HEK293 (cell line): Measurements from ENCODE around the gene CRABP2.

Experiments
- CTCF ChIA-PET: fragments of 350-600 bp; formaldehyde crosslinking; extraction: SDS; loops from one replicate; lab custom pipeline; 2021; ENCODE audit warnings: antibody characterized with exemption; lab: Yijun Ruan, JAX
- POLR2A ChIA-PET: fragments of 300-600 bp; formaldehyde crosslinking; extraction: SDS; loops from one replicate; lab custom pipeline; 2020; ENCODE audit warnings: antibody characterized with exemption, inconsistent platforms; lab: Yijun Ruan, JAX
- H3K27ac ChIP-seq: fragments of 200-500 bp; sonication (Bioruptor generic); 2 replicates; pipeline ENCODE4 v1.5.1; 2014; ENCODE audit warnings: low read depth, low read length, control low read depth, inconsistent platforms; ENCODE audit errors: extremely low read depth
- H3K36me3 ChIP-seq, 2 experiments: fragments of 200-500 bp in 1 of 2; sonication (Bioruptor generic) in 1 of 2; 1 replicate in 1 of 2; 2 replicates in 1 of 2; pipeline ENCODE4 v1.5.1; 2014 to 2017; ENCODE audit warnings: inconsistent platforms in 2 of 2, low read length in 2 of 2; ENCODE audit not compliant: control insufficient read depth in 2 of 2, insufficient read depth in 1 of 2
- H3K4me1 ChIP-seq: fragments of 200-500 bp; sonication (Bioruptor generic); 2 replicates; pipeline ENCODE4 v1.5.1; 2014; ENCODE audit warnings: mild to moderate bottlenecking, low read length, inconsistent platforms; ENCODE audit not compliant: control insufficient read depth, insufficient read depth
- H3K4me3 ChIP-seq: 2 replicates; pipeline ENCODE4 v1.5.1; 2011; ENCODE audit warnings: low read depth, mild to moderate bottlenecking, control low read depth, low read length, moderate library complexity
- H3K9me3 ChIP-seq: fragments of 200-500 bp; sonication (Bioruptor generic); 2 replicates; pipeline ENCODE4 v1.5.1; 2014; ENCODE audit warnings: low read depth, low read length, inconsistent platforms; ENCODE audit not compliant: control insufficient read depth, insufficient read depth
- KLF1 ChIP-seq: fragments of 450-650 bp; formaldehyde crosslinking; IDR thresholded peaks from 2 replicates; pipeline ENCODE4 v1.5.1; 2016; ENCODE audit warnings: missing biosample characterization, missing genetic modification characterization
- KLF8 ChIP-seq: fragments of 450-650 bp; formaldehyde crosslinking; IDR thresholded peaks from 2 replicates; pipeline ENCODE4 v1.5.1; 2016; ENCODE audit warnings: missing biosample characterization, missing genetic modification characterization
- MEIS1 ChIP-seq: sonication (generic); formaldehyde crosslinking; IDR thresholded peaks from 2 replicates; pipeline ENCODE4 v1.8.1; 2022; ENCODE audit warnings: missing genetic modification reagents, mild to moderate bottlenecking, borderline replicate concordance
- PATZ1 ChIP-seq: fragments of 450-650 bp; formaldehyde crosslinking; IDR thresholded peaks from 2 replicates; pipeline ENCODE4 v1.5.1; 2016; ENCODE audit warnings: missing biosample characterization, missing genetic modification characterization
- PRDM10 ChIP-seq: fragments of 450-650 bp; formaldehyde crosslinking; IDR thresholded peaks from 2 replicates; pipeline ENCODE4 v1.5.1; 2016; ENCODE audit warnings: missing biosample characterization, missing genetic modification characterization
- SALL2 ChIP-seq: fragments of 450-650 bp; formaldehyde crosslinking; IDR thresholded peaks from 2 replicates; pipeline ENCODE4 v1.5.0; 2017; ENCODE audit warnings: missing biosample characterization, mild to moderate bottlenecking, missing genetic modification characterization, borderline replicate concordance
- SETDB1 ChIP-seq: IDR thresholded peaks from one replicate; pipeline ENCODE4 v1.6.1; 2017; ENCODE audit warnings: mild to moderate bottlenecking, low read length, moderate library complexity, mixed read lengths; ENCODE audit not compliant: insufficient read length
- WT1 ChIP-seq: fragments of 450-650 bp; formaldehyde crosslinking; IDR thresholded peaks from 2 replicates; pipeline ENCODE4 v1.5.1; 2016; ENCODE audit warnings: missing biosample characterization, missing genetic modification characterization
- ZBTB49 ChIP-seq: fragments of 450-650 bp; formaldehyde crosslinking; IDR thresholded peaks from 2 replicates; pipeline ENCODE4 v1.5.1; 2016; ENCODE audit warnings: missing biosample characterization, missing genetic modification characterization, low read depth
- ZNF114 ChIP-seq: fragments of 450-650 bp; formaldehyde crosslinking; IDR thresholded peaks from 2 replicates; pipeline ENCODE4 v1.5.0; 2017; ENCODE audit warnings: missing biosample characterization, missing genetic modification characterization
- ZNF133 ChIP-seq: fragments of 450-650 bp; formaldehyde crosslinking; IDR thresholded peaks from 2 replicates; pipeline ENCODE4 v1.5.1; 2016; ENCODE audit warnings: missing biosample characterization, missing genetic modification characterization
- ZNF138 ChIP-seq: fragments of 450-650 bp; formaldehyde crosslinking; IDR thresholded peaks from 2 replicates; pipeline ENCODE4 v1.5.1; 2016; ENCODE audit warnings: missing biosample characterization, missing genetic modification characterization, borderline replicate concordance
- ZNF184 ChIP-seq: fragments of 450-650 bp; IDR thresholded peaks from 2 replicates; pipeline ENCODE4 v1.5.1; 2018; ENCODE audit warnings: missing biosample characterization, mild to moderate bottlenecking, missing genetic modification characterization
- ZNF211 ChIP-seq: fragments of 450-650 bp; formaldehyde crosslinking; IDR thresholded peaks from 2 replicates; pipeline ENCODE4 v1.5.1; 2016; ENCODE audit warnings: low read depth, missing biosample characterization, missing genetic modification characterization
- ZNF221 ChIP-seq: fragments of 450-650 bp; formaldehyde crosslinking; IDR thresholded peaks from 2 replicates; pipeline ENCODE4 v1.5.1; 2017; ENCODE audit warnings: missing biosample characterization, missing genetic modification characterization, borderline replicate concordance
- ZNF335 ChIP-seq: fragments of 450-650 bp; formaldehyde crosslinking; conservative IDR thresholded peaks from 2 replicates; pipeline ENCODE4 v1.5.1; 2016; ENCODE audit warnings: missing biosample characterization, missing genetic modification characterization
- ZNF341 ChIP-seq: fragments of 450-650 bp; formaldehyde crosslinking; IDR thresholded peaks from 2 replicates; pipeline ENCODE4; 2016; ENCODE audit warnings: low read depth, missing biosample characterization, missing genetic modification characterization
- ZNF473 ChIP-seq: fragments of 450-650 bp; formaldehyde crosslinking; IDR thresholded peaks from 2 replicates; pipeline ENCODE4 v1.5.1; 2017; ENCODE audit warnings: missing biosample characterization, missing genetic modification characterization
- ZNF555 ChIP-seq: fragments of 450-650 bp; formaldehyde crosslinking; conservative IDR thresholded peaks from 2 replicates; pipeline ENCODE4 v1.5.1; 2017; ENCODE audit warnings: missing biosample characterization, mild to moderate bottlenecking, missing genetic modification characterization, inconsistent platforms
- ZNF561 ChIP-seq: fragments of 450-650 bp; IDR thresholded peaks from 2 replicates; pipeline ENCODE4 v1.5.1; 2018; ENCODE audit warnings: missing biosample characterization, missing genetic modification characterization, borderline replicate concordance
- ZNF610 ChIP-seq: fragments of 450-650 bp; formaldehyde crosslinking; IDR thresholded peaks from 2 replicates; pipeline ENCODE4 v1.5.1; 2016; ENCODE audit warnings: missing biosample characterization, missing genetic modification characterization, borderline replicate concordance
- ZNF837 ChIP-seq: fragments of 450-650 bp; formaldehyde crosslinking; IDR thresholded peaks from 2 replicates; pipeline ENCODE4 v1.5.1; 2016; ENCODE audit warnings: missing biosample characterization, missing genetic modification characterization
- TF ChIP-seq, protein P1 (sequence below): fragments of 450-650 bp; formaldehyde crosslinking; optimal IDR thresholded peaks from 2 replicates; pipeline ENCODE3; 2016; ENCODE audit warnings: missing biosample characterization, mild to moderate bottlenecking, missing genetic modification characterization
- TF ChIP-seq, protein P2 (sequence below): fragments of 450-650 bp; formaldehyde crosslinking; IDR thresholded peaks from 2 replicates; pipeline ENCODE4 v1.5.1; 2017; ENCODE audit warnings: missing biosample characterization, missing genetic modification characterization

Gene CRABP2

DNA sequence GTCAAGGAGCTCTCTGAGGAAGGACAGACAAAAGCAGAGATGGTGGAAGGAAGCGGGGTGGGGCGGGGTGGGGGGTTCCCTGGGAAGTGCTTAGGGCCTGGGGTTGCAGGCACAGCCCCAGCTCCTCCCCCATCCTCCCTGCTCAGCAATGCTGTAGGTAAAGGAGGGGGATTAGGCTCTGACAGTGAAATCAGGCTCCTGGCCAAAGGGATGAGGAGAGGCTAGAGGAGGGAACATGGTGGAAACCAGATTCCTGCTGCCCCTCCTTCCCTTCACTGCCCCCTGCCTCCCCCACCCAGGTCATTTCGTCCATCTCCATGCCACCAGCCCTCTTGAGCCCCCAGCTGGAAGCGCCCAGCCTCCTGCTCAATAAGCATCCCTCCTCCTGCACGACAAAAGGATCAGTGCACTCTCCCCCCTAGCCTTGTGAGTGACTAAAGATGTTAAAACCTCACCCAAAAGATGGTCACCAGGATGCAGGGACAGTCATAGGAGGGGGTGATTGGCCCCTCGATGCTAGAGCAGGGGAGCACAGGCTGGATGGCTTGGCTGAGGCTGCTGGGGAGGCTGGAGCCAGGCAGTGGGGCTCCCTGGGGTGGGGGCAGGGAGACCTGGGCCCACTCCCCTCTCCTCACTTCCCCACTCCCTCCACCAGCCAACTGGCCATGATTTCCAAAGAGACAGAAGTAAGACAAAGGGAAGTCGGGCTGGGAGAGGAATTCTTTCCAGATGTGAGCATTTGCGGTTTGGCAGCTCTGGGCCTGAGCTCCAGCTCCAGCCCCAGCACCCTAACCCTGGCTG is 2.2 kb upstream of the CRABP2 start:
- POLR2A ChIA-PET = interaction anchor here (0.6 to 4.9 kb wide), 5 partner anchors 11 to 207 kb away, joined by 3 to 43 read pairs (median 4); partner anchors contain the start of gene MEF2D
- Histone ChIP-seq H3K4me3 (no peak overlapping the region), H3K27ac (no peak overlapping the region), H3K4me1 (peaks cover 12% of the 10 kb centered on the region), H3K9me3 (no peaks in the 10 kb centered on the region), H3K36me3 (no peaks in the 10 kb centered on the region)
- CTCF ChIA-PET = interaction anchor here (0.5 to 20.2 kb wide), 16 partner anchors 8 to 229 kb away, joined by 3 to 579 read pairs (median 8); no protein-coding TSS in a partner anchor
- TF ChIP-seq ZNF184 (tag by site-specific recombination) = no peak
- TF ChIP-seq WT1 (tag by site-specific recombination) = peak; percentile 40; the same call in 1 of the 2 replicates
- TF ChIP-seq ZNF138 (tag by site-specific recombination) = no peak
- TF ChIP-seq ZNF211 (tag by site-specific recombination) = no peak
- no peak for TF ChIP-seq ZNF335 (tag by site-specific recombination)
- no peak for TF ChIP-seq ZBTB49 (tag by site-specific recombination)
- TF ChIP-seq PATZ1 (tag by site-specific recombination) = 0 out of 2 replicates have a peak, but pooled peaks have one; percentile 22
- TF ChIP-seq ZNF837 (tag by site-specific recombination) = no peak
- no peak for TF ChIP-seq KLF8 (tag by site-specific recombination)
- TF ChIP-seq ZNF555 = no peak
- peak; percentile 13; the same call in 1 of the 2 replicates for TF ChIP-seq PRDM10 (tag by site-specific recombination)
- TF ChIP-seq ZNF341 (tag by site-specific recombination) = 0 out of 2 replicates have a peak, but pooled peaks have one; percentile 17
- TF ChIP-seq ZNF221 (tag by site-specific recombination) = no peak
- TF ChIP-seq, protein P1, sequence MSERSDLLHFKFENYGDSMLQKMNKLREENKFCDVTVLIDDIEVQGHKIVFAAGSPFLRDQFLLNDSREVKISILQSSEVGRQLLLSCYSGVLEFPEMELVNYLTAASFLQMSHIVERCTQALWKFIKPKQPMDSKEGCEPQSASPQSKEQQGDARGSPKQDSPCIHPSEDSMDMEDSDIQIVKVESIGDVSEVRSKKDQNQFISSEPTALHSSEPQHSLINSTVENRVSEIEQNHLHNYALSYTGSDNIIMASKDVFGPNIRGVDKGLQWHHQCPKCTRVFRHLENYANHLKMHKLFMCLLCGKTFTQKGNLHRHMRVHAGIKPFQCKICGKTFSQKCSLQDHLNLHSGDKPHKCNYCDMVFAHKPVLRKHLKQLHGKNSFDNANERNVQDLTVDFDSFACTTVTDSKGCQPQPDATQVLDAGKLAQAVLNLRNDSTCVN (tag by site-specific recombination) = peak; percentile 9
- no peak for TF ChIP-seq ZNF133 (tag by site-specific recombination)
- TF ChIP-seq SETDB1 = no peak
- no peak for TF ChIP-seq MEIS1 (CRISPR knock-in tag)
- no peak for TF ChIP-seq ZNF114 (tag by site-specific recombination)
- TF ChIP-seq, protein P2, sequence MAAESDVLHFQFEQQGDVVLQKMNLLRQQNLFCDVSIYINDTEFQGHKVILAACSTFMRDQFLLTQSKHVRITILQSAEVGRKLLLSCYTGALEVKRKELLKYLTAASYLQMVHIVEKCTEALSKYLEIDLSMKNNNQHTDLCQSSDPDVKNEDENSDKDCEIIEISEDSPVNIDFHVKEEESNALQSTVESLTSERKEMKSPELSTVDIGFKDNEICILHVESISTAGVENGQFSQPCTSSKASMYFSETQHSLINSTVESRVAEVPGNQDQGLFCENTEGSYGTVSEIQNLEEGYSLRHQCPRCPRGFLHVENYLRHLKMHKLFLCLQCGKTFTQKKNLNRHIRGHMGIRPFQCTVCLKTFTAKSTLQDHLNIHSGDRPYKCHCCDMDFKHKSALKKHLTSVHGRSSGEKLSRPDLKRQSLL = no peak
- TF ChIP-seq ZNF561 (tag by site-specific recombination) = no peak
- TF ChIP-seq ZNF610 = no peak
- no peak for TF ChIP-seq ZNF473 (tag by site-specific recombination)
- TF ChIP-seq KLF1 (tag by site-specific recombination) = peak; percentile 80
- TF ChIP-seq SALL2 (tag by site-specific recombination) = no peak
